Lower lobe of right lung (tissue), 2 donors: ENCODE measurements around the gene GALNT12. TPM values are rescaled to one million over a fixed set of nuclear protein-coding genes. Genes with fewer than 3 reads are reported as not detected.

Experiments
- ATAC-seq, 2 donors: fragments of 200-7000 bp; cut with Tn5 transposase; one replicate each; pipeline ENCODE4 v1.9.1; 2020 to 2022; ENCODE audit warnings: mild to moderate bottlenecking in 2 of 2, moderate library complexity in 2 of 2
- DNase-seq: peaks from one replicate; pipeline ENCODE4 v3.0.0-alpha.2; 2020
- H3K27ac ChIP-seq: fragments of 200-600 bp; one replicate; pipeline ENCODE4 v1.8.0; 2022
- H3K27me3 ChIP-seq: fragments of 200-600 bp; one replicate; pipeline ENCODE4 v1.8.0; 2022; ENCODE audit warnings: low read depth
- H3K36me3 ChIP-seq: fragments of 200-600 bp; one replicate; pipeline ENCODE4 v1.8.0; 2022; ENCODE audit warnings: mild to moderate bottlenecking
- H3K4me1 ChIP-seq: fragments of 200-600 bp; one replicate; pipeline ENCODE4 v1.8.0; 2022
- H3K4me3 ChIP-seq: fragments of 200-600 bp; one replicate; pipeline ENCODE4 v1.8.0; 2022; ENCODE audit warnings: mild to moderate bottlenecking
- H3K9me3 ChIP-seq: fragments of 200-600 bp; one replicate; pipeline ENCODE4 v1.8.0; 2022
- intact Hi-C: fragments of 100-400 bp; cut with DNase I; formaldehyde crosslinking; loops from one replicate; pipeline ENCODE4 v1.11.0; 2022
- total RNA-seq: library from RNA; stranded (reverse); fragmentation: NEBNext Ultra II Directional; extraction: Animal tissue kit (Norgen Biotek cat#: 25700); gene quantifications from one replicate; pipeline ENCODE4 v1.2.1, GENCODE V29; 2021
- TF ChIP-seq, protein P1 (sequence below): fragments of 200-600 bp; IDR thresholded peaks from one replicate; pipeline ENCODE4 v1.8.0; 2022; ENCODE audit warnings: antibody characterized with exemption, mild to moderate bottlenecking
- donor health status: DM: no; HTN: yes; CAD: no; lungs with severe emphysema.

GALNT12 gene
- total RNA-seq, 1 donor from 2014 or later: 23.2 TPM

DNA sequence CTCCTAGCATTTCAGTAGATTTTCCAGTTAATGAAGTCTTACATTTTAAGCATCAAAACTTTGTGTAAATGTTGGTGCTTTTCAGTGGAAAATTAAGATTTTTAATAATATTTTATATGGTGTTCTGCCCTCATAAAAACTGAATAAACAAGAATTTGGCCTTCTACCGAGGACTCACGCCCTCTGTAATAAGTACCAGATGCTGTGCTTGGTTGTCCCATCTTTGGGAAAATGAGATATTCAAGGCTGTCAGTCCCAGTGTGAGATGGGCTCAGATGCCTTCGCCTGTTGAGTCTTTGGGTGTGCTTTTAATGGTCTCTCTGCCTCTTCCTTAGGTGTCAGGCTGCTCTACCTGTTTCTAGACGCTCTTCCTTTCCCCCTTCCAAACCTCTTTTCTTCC lies 28.7 kb downstream of the GALNT12 start:
- peaks cover 3% of the 10 kb centered on the region for H3K4me1 ChIP-seq
- H3K4me3 ChIP-seq: no peak overlapping the region
- no peak overlapping the region for H3K27ac ChIP-seq
- intact Hi-C loops: no loop called here
- DNase-seq (no peak), ATAC-seq (no peak)
- H3K36me3 ChIP-seq: peaks cover 6% of the 10 kb centered on the region
- H3K27me3 ChIP-seq: no peaks in the 10 kb centered on the region
- TF ChIP-seq, protein P1, sequence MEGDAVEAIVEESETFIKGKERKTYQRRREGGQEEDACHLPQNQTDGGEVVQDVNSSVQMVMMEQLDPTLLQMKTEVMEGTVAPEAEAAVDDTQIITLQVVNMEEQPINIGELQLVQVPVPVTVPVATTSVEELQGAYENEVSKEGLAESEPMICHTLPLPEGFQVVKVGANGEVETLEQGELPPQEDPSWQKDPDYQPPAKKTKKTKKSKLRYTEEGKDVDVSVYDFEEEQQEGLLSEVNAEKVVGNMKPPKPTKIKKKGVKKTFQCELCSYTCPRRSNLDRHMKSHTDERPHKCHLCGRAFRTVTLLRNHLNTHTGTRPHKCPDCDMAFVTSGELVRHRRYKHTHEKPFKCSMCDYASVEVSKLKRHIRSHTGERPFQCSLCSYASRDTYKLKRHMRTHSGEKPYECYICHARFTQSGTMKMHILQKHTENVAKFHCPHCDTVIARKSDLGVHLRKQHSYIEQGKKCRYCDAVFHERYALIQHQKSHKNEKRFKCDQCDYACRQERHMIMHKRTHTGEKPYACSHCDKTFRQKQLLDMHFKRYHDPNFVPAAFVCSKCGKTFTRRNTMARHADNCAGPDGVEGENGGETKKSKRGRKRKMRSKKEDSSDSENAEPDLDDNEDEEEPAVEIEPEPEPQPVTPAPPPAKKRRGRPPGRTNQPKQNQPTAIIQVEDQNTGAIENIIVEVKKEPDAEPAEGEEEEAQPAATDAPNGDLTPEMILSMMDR: no peak
- no peaks in the 10 kb centered on the region for H3K9me3 ChIP-seq

DNA sequence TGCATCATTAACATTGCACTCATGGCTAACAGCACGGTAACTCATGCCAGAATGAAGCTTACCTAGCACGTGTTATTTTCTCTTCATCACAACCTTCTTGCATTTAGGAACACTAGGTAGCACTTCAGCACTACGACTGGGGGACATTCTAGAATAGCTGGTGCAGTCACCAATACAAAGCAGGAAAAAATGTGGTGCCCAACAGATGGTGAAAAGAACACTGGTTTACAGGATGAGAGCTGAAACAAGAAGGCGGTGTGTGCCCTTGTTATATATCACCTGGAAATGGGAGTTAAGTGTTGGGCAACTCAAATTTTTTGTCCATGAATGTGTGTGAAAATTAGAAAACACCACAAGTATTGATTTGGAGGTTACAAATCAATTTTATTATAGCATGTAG lies 30.0 kb downstream of the GALNT12 start:
- ATAC-seq (no peak), DNase-seq (no peak)
- intact Hi-C loops: no loop called here
- H3K27me3 ChIP-seq: no peaks in the 10 kb centered on the region
- no peaks in the 10 kb centered on the region for H3K9me3 ChIP-seq
- H3K36me3 ChIP-seq: no peaks in the 10 kb centered on the region
- TF ChIP-seq, protein P1: no peak
- peaks cover 3% of the 10 kb centered on the region for H3K4me1 ChIP-seq
- no peak overlapping the region for H3K4me3 ChIP-seq
- H3K27ac ChIP-seq: no peak overlapping the region

DNA sequence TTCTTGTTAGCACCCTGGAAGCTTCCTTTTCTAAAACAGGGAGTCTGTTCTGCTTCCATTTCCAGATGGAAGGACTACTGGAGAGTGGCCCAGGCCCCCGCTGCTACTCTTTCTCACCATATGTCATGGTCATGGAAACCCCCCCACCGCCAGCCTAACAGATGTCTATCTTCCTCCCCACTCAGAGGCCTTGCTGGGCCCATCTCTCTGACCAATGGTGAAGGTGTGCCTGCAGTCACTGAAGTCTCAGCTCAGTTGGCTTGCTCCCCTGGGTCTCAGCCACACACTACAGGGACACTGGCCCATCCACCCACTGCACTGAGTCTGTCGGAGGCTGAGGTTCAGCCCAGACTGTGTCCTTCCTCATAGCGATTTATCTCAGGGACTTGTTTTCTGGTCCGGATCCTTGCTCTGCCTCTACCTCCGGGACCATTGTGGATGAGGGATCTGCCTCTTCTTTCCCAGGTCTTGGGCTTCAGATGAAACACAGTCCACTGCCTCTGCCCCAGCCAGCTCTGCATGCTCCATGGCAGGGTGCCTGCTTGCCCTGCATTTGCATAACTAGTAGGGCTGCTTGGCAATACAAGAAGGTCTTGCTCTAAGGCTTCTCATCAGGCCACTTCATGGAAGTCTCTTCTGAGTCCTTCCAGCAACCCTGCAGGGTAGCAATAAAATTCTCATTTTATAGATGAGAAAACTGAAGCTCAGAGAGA lies 30.8 kb downstream of the GALNT12 start:
- no peaks in the 10 kb centered on the region for H3K27me3 ChIP-seq
- DNase-seq: no peak
- no peaks in the 10 kb centered on the region for H3K36me3 ChIP-seq
- H3K9me3 ChIP-seq: no peaks in the 10 kb centered on the region
- H3K27ac ChIP-seq: no peak overlapping the region
- intact Hi-C loops: no loop called here
- TF ChIP-seq, protein P1: no peak
- ATAC-seq: no peak
- H3K4me3 ChIP-seq: no peak overlapping the region
- H3K4me1 ChIP-seq: peaks cover 2% of the 10 kb centered on the region

DNA sequence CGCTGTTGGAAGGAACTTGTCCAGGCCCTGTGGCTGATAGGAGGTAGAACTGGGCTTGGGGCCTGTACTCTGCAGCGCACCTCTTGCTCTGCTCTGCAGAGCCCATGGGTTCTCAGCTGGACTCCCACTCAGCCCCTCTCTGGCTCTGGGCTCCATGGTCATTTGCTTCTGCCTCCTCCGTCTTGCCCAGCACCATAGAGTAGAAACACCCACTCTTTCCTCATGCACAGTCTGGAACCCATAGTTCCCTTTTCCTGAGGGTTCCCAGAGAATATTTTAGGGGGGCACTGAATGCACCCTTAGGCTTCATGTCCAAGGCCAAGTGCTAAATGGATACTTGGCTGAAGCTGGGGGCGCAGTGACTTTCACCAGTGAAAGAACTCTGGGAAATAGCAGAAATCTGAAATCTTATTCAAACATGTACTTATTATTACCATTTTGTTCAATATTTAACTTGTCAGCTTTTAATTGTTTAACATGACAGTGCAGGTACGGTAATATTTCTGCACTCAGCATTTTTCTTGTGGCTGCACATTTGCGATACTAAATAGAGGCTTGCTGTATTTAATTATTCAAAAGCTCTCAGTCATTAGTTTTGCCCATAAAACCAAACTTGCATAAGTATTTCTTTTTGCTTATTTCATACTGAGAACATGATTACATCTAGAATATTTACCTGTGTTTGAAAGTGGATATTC lies 31.5 kb downstream of the GALNT12 start:
- H3K4me1 ChIP-seq: no peaks in the 10 kb centered on the region
- no peaks in the 10 kb centered on the region for H3K9me3 ChIP-seq
- ATAC-seq: no peak
- no peaks in the 10 kb centered on the region for H3K27me3 ChIP-seq
- no peak overlapping the region for H3K4me3 ChIP-seq
- no peak overlapping the region for H3K27ac ChIP-seq
- DNase-seq: no peak
- no peaks in the 10 kb centered on the region for H3K36me3 ChIP-seq
- TF ChIP-seq, protein P1: no peak
- intact Hi-C loops: no loop called here

DNA sequence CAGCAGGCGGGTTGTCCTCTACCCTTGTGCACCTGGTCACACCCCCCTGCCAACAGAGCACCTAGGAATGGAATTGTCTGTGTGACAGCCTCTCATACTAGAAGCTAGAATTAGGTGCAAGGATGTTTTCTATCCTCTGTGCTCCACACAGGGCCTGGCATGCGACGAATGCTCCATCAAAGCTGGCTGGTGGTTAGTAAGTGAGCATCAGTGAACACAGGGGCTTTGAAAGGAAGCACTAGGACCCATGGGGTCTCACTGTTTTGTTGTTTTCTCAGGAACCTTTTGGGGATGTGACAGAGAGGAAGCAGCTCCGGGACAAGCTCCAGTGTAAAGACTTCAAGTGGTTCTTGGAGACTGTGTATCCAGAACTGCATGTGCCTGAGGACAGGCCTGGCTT lies 32.3 kb downstream of the GALNT12 start:
- ATAC-seq: no peak
- intact Hi-C loops: no loop called here
- TF ChIP-seq, protein P1: no peak

More for the DNA sequence above, 32.3 kb downstream of the GALNT12 start:
- H3K4me3 ChIP-seq: no peak overlapping the region
- peaks cover 4% of the 10 kb centered on the region for H3K36me3 ChIP-seq
- no peaks in the 10 kb centered on the region for H3K27me3 ChIP-seq
- H3K27ac ChIP-seq: no peak overlapping the region
- no peaks in the 10 kb centered on the region for H3K9me3 ChIP-seq
- no peaks in the 10 kb centered on the region for H3K4me1 ChIP-seq
- DNase-seq: no peak
